ENCODE data around the gene SOX11. TPM values are rescaled to one million over a fixed set of nuclear protein-coding genes. Genes with fewer than 3 reads are reported as not detected.

SOX11 gene
- polyA plus RNA-seq, 3 donors from 2014 or later: not detected

DNA sequence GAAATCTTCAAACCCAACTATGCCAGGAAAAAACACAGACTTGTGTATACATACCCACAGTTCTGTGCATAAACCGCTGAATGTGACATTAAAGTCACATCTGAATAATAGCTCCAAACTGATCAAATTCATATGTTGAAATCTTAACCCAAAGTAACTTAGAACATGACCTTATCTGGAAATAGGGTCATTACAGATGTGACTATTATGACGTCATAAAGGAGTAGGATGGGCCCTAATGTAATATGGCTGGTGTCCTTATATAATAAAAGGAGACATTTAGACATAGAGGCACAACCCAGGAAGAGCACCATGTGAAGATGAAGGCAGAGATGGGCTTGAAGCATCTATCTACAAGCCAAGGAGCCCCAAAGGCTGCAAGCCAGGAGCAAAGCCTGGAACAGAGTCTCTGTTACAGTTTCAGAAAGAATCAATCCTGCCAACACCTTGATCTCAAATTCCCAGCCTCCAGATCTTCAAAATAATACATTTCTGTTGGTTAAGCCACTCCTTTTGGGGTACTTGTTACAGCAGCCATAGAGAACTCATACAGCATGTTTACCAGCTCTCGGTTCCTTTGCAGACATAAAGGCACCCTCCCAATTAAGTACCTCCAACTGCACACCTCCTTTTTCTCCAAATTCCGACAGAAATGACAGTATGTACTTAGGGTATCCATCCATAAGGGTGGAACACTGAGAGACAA is 27.6 kb downstream of the SOX11 start:
- Mint-ChIP-seq H3K27ac (no peak overlapping the region), H3K4me3 (no peak overlapping the region), H3K9me3 (peaks cover 0 to 14% (median 9%) of the 10 kb centered on the region in 6 donors), H3K27me3 (ENCODE audit: low read depth in 3 of 3) (peaks cover 0 to 2% (median 0%) of the 10 kb centered on the region in 3 donors), H3K36me3 (no peaks in the 10 kb centered on the region), H3K4me1 (no peaks in the 10 kb centered on the region)
- DNase-seq: no peak

DNA sequence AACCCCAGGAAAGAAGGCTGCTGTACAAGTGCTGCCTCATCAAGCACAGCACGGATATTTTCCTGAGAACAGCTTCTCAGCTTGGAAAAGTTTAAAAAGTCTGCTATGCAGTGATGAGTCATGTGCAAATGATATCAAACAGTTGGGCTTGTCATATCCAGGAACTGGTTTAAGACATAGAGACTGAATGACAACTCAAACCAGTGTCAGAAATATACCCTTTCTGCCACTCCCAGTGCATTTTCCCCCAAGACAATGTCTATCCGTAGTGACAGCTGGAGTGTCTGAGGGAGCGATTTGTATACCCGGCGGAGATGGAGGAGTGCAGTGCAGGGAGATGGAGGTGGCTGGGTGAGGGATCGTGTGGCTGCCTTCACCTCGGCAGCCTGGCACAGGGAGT is 28.2 kb downstream of the SOX11 start:
- no peak for DNase-seq
- Mint-ChIP-seq H3K27ac (no peak overlapping the region), H3K4me3 (no peak overlapping the region), H3K4me1 (no peaks in the 10 kb centered on the region), H3K9me3 (peaks cover 0 to 14% (median 9%) of the 10 kb centered on the region in 6 donors), H3K36me3 (no peaks in the 10 kb centered on the region), H3K27me3 (ENCODE audit: low read depth in 3 of 3) (peaks cover 0 to 2% (median 0%) of the 10 kb centered on the region in 3 donors)

DNA sequence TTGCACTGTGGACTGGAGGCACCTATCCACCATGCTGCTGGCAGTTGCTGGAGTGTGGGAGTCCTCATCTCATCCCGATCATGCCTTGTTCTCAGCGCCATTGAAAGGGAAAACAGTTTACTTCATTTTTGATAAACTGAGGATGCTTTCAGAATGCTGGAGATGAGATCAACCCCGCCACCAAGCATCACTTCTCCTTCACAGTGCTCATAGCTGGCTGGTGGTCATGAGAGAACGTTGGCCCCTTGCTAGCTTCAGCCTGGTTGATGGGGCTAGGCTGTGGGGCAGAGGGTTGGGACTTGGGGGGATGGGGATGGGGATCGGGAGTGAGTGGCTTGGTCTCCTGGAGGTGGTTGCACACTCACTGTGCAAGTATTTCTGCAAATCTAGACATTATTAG is 30.1 kb downstream of the SOX11 start:
- no peak overlapping the region for H3K4me3 Mint-ChIP-seq
- no peaks in the 10 kb centered on the region for H3K4me1 Mint-ChIP-seq
- no peak for DNase-seq
- peaks cover 0 to 14% (median 9%) of the 10 kb centered on the region in 6 donors for H3K9me3 Mint-ChIP-seq
- H3K36me3 Mint-ChIP-seq: no peaks in the 10 kb centered on the region
- H3K27ac Mint-ChIP-seq: no peak overlapping the region
- peaks cover 0 to 2% (median 2%) of the 10 kb centered on the region in 3 donors for H3K27me3 Mint-ChIP-seq (ENCODE audit: low read depth in 3 of 3)

DNA sequence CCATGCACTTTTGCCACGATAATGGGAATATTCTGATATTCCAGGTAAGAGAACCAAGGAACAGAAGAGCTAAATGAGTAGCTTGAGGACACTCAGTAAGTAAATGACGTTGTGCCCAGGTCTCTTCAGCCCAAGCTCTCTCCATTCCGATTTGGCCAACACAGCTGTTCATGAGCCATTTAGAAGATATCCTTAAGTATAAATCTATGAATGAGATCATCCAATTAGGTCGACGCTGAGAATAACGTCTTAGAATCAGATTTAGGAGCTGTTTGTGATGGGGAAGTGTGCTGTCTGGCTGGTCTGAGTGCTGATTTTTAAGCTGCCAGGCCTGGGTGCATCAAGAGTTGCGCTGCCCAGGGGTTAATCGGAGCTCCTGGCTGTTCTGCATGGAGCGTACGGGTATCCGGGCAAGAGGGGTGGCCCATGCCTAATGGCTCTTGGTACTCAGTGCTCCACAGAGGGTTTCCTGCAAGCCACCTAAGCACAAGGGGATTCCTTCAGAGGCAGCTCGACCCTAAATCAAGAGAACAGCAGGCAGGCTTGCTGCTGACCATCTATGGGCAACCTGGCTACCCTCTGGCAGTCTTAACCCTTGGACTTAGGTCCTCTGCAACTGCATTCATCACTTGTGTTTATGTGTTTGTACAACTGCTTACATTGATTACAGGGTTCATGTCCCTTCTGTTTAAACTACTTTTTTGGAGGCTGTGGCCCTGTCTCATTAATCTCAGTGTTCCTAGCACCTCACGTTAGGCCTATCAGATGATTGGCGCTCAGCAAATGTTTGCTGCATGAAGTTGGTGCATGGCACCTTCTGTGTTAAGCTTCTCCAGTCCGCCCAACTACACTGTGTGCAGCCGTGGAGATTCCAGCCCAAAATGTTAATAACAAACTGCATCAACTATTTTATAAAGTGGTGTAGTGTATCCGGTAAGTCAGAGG is 31.9 kb downstream of the SOX11 start:
- no peak for DNase-seq
- Mint-ChIP-seq H3K4me3 (no peak overlapping the region), H3K27me3 (ENCODE audit: low read depth in 3 of 3) (peaks cover 0 to 2% (median 2%) of the 10 kb centered on the region in 3 donors), H3K4me1 (no peaks in the 10 kb centered on the region), H3K36me3 (no peaks in the 10 kb centered on the region), H3K27ac (no peak overlapping the region), H3K9me3 (peaks cover 0 to 8% (median 3%) of the 10 kb centered on the region in 6 donors)

DNA sequence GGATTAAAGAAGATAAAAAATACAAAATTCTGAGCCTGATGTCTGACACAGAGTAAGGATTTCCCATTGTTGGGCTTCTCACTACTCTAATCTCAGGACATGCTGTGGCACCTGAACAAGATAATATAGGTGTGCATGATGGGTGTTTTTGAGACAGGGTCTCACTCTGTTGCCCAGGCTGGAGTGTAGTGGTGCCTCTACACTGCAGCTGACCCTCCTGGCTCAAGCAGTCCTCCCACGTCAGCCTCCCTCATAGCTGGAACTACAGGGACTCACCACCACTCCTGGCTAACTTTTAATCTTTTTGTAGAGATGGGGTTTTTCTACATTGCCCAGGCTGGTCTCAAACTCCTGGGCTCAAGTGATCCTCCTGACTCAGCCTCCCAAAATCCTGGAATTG is 32.9 kb downstream of the SOX11 start:
- Mint-ChIP-seq H3K27me3 (ENCODE audit: low read depth in 3 of 3) (peaks cover 0 to 2% (median 2%) of the 10 kb centered on the region in 3 donors), H3K9me3 (peaks cover 0 to 6% (median 3%) of the 10 kb centered on the region in 6 donors), H3K4me3 (no peak overlapping the region), H3K27ac (no peak overlapping the region), H3K36me3 (no peaks in the 10 kb centered on the region), H3K4me1 (no peaks in the 10 kb centered on the region)
- no peak for DNase-seq

DNA sequence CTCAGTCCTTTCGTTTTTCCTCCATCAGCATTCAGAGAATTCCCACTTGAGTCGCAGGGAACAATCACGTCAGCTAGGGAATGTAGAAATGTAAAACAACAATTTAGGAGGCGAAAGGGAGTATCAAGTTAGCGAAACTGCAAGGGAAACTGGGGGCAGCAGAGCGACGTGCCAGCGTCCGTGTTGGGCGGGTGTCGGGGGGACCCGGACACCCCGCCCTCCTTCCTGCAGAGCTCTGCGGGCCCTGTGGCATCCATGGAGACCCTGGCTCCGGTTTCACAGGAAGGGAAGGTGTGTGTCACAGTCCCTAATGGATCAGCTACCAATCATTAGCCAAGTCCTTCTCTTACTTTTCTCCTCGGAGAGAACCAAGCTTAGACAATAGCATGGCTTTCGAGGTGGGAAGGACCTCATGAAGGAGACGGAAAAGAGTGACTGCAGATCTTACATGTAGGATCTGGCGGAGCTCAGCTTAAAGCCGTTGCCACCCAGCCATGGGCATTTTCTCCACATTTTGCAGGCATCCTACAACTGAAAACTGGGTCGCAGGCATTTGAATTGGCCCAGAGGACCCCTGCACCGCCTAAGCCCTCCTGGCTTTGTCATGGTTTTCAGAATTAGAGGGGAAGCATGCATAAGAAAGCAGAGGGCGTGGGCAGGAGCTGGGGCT is 33.7 kb downstream of the SOX11 start:
- peaks cover 0 to 5% (median 2%) of the 10 kb centered on the region in 6 donors for H3K9me3 Mint-ChIP-seq
- H3K4me3 Mint-ChIP-seq: peak overlapping the region in 1 of 5 donors; percentile 31
- peaks cover 0 to 2% (median 2%) of the 10 kb centered on the region in 3 donors for H3K27me3 Mint-ChIP-seq (ENCODE audit: low read depth in 3 of 3)
- no peak overlapping the region for H3K27ac Mint-ChIP-seq
- no peaks in the 10 kb centered on the region for H3K4me1 Mint-ChIP-seq
- no peaks in the 10 kb centered on the region for H3K36me3 Mint-ChIP-seq
- DNase-seq: no peak

DNA sequence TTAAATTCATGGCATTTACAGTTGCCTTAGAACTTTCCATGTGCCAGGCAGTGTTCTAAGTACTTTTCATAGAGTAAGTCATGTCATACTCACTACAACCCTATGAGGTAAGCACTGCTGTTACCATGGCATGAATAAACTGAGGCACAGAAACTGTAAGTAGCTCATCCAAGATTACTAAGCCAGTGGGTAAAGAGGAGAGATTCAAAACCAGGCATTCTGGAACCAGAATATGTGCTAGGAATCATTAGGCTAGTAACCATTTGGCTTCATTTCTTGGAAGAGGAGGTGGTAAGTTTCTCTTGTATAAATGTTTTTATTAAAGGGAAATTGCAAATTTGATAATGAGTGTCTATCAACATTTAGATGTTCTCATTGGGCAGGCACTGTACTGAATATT is 35.1 kb downstream of the SOX11 start:
- Mint-ChIP-seq H3K27ac (no peak overlapping the region), H3K36me3 (no peaks in the 10 kb centered on the region), H3K4me3 (no peak overlapping the region), H3K4me1 (no peaks in the 10 kb centered on the region), H3K9me3 (peaks cover 0 to 5% (median 2%) of the 10 kb centered on the region in 6 donors), H3K27me3 (ENCODE audit: low read depth in 3 of 3) (peaks cover 0 to 2% (median 2%) of the 10 kb centered on the region in 3 donors)
- no peak for DNase-seq

DNA sequence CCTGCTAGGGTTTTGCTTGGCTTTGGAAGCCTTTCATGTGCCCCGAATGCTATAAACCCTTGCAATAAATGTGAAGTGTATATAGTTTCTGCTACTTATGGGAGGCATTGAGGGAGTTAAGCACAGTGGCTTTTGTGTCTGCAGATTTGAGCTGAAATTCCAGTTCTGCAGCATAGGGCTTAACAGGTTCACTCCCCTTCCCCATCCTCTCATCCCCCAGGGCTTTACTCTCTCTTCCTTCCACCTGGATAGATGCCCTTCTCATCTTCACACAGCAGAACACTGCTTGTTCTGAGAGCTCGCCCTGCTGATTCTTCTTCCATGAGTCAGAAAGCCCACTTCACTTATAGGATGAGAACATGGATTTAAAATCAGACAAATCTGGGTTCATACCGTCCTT is 37.2 kb downstream of the SOX11 start:
- DNase-seq: no peak
- Mint-ChIP-seq H3K4me1 (no peaks in the 10 kb centered on the region), H3K4me3 (no peak overlapping the region), H3K27ac (no peak overlapping the region), H3K27me3 (ENCODE audit: low read depth in 3 of 3) (peaks cover 0 to 2% (median 2%) of the 10 kb centered on the region in 3 donors), H3K36me3 (no peaks in the 10 kb centered on the region), H3K9me3 (peaks cover 0 to 4% (median under 1%) of the 10 kb centered on the region in 6 donors)

DNA sequence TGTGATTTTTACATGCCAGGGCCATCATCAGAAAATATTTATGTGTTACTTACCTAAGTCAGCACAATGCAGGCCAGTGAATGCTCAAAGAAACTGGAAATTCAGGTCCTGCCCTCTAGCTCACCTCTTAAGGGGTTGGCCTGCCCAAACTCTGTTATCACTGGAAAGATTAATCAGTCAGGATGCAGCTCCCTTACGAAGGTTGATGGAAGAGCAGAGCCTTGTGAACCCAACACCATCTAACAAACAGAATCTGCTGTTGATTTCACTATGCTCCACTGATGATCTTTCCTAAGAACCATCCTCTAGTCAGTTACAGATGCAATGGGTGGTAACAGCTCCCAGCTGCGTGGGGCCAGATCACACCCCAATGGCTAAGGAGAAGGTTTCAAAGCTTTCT is 38.2 kb downstream of the SOX11 start:
- DNase-seq: no peak
- Mint-ChIP-seq H3K4me1 (no peaks in the 10 kb centered on the region), H3K36me3 (no peaks in the 10 kb centered on the region), H3K4me3 (no peak overlapping the region), H3K27me3 (ENCODE audit: low read depth in 3 of 3) (peaks cover 0 to 2% (median 2%) of the 10 kb centered on the region in 3 donors), H3K27ac (no peak overlapping the region), H3K9me3 (peaks cover 0 to 4% (median 2%) of the 10 kb centered on the region in 6 donors)

DNA sequence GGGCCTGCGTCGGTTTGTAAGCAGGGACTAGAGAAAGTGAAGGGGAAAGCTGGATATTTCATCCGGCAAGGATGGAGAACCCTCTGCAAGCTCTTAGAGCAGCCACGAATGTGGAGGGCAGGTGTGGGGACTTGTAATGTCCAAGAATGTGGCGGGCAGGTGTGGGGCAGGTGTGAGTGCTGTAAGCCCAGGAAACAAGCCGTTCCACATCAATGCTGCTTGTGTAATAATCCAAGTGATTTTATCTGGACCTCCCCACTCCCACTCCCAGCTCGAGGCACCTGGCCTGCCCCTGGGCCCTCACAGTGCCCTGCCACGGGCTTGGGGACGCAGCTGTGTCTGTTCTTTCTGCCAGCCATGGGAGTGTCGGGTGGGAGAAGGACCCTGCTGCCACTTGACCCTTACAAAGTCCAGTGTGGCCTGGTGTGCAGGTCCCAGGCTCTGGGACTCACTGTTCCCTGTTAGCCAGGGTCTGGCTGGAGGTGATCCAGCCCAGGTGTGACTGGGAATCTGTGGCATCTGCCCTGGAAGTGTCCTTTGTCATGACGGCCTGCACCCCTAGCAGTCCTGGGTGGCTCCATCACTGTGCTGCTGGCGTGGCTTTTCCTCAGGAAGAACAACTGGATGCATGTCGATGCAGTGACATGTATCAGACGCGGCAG is 42.8 kb downstream of the SOX11 start:
- H3K27ac Mint-ChIP-seq: no peak overlapping the region
- H3K4me1 Mint-ChIP-seq: no peaks in the 10 kb centered on the region
- peaks cover 0 to 6% (median 1%) of the 10 kb centered on the region in 6 donors for H3K9me3 Mint-ChIP-seq
- H3K4me3 Mint-ChIP-seq: no peak overlapping the region
- H3K27me3 Mint-ChIP-seq (ENCODE audit: low read depth in 3 of 3): peaks cover 0 to 2% (median 0%) of the 10 kb centered on the region in 3 donors
- no peak for DNase-seq
- H3K36me3 Mint-ChIP-seq: no peaks in the 10 kb centered on the region

DNA sequence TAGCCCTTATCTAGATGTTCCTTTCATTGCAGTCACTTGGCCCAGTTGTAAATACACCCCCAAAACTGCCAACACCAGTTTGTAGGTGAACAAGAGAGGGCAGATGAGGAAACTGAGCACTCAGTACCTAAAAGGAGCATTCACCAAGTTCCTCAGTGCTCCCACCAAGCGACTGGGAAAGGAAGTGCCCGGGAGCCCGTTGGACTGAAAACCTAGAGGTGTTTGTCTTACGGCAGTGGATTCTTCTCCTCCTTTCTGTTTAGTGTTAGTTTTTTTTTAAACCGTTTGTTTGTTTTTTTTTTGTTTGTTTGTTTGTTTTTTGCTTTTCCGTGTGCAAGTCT is 43.3 kb downstream of the SOX11 start:
- no peaks in the 10 kb centered on the region for H3K36me3 Mint-ChIP-seq
- peaks cover 0 to 2% (median 0%) of the 10 kb centered on the region in 3 donors for H3K27me3 Mint-ChIP-seq (ENCODE audit: low read depth in 3 of 3)
- no peak overlapping the region for H3K4me3 Mint-ChIP-seq
- H3K4me1 Mint-ChIP-seq: no peaks in the 10 kb centered on the region
- no peak for DNase-seq
- H3K27ac Mint-ChIP-seq: no peak overlapping the region
- peaks cover 0 to 6% (median 1%) of the 10 kb centered on the region in 6 donors for H3K9me3 Mint-ChIP-seq

DNA sequence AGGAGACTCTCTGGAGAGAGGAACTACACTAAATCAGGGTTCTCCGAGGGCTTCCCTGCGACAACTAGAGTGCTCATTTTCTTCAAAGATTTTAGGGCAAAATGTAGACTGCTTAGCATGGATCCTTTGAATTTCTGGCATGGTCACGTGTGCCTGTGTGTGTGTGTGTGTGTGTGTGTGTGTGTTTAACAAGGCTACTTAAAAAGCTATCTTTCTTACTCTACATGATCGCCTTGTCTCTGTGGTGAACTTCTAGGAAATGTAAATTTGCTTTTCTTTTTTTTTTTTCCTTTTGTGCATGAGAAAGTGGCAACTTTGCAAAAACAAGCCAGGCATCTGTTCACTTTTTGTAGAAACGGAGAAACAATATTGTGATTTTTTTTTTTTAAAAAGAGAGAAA is 43.9 kb downstream of the SOX11 start:
- no peak for DNase-seq
- Mint-ChIP-seq H3K4me1 (no peaks in the 10 kb centered on the region), H3K4me3 (no peak overlapping the region), H3K9me3 (peaks cover 0 to 3% (median 1%) of the 10 kb centered on the region in 6 donors), H3K27me3 (ENCODE audit: low read depth in 3 of 3) (peaks cover 0 to 2% (median 0%) of the 10 kb centered on the region in 3 donors), H3K27ac (no peak overlapping the region), H3K36me3 (no peaks in the 10 kb centered on the region)

DNA sequence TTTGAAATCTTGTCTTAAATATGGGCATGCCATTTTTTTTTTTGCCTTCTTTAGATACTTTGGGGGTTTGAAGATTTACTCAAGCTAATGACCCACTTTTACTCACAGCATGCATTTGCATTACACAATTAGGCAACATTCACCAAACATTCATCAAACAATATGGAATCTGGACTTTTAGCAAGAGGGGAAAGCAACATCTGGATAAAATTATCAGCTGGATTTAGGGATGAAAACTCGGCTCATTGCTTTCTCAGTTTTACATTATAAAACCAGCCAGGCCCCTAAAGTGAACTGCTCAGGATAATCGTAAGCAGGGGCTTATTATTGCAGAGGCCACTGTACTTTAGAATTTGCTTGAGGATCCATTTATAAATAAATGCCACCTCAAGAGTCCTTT is 44.7 kb downstream of the SOX11 start:
- Mint-ChIP-seq H3K4me3 (no peak overlapping the region), H3K27ac (no peak overlapping the region), H3K9me3 (peaks cover 0 to 3% (median 1%) of the 10 kb centered on the region in 6 donors), H3K4me1 (no peaks in the 10 kb centered on the region), H3K27me3 (ENCODE audit: low read depth in 3 of 3) (peaks cover 0 to 2% (median 0%) of the 10 kb centered on the region in 3 donors), H3K36me3 (no peaks in the 10 kb centered on the region)
- no peak for DNase-seq

Data from immature natural killer cell (primary cell).